Heart right ventricle (tissue), 16 donors: ENCODE data around the gene ETF1. TPM values are rescaled to one million over a fixed set of nuclear protein-coding genes. Genes with fewer than 3 reads are reported as not detected.
A peak's percentile ranks its signal among the peaks of the same experiment; 100 is the strongest.

ENCODE experiments used
- ATAC-seq, 8 donors: fragments of 200-7000 bp; cut with Tn5 transposase; one replicate each; pipeline ENCODE4 v1.9.1; 2020; ENCODE audit warnings: mild to moderate bottlenecking in 8 of 8, moderate library complexity in 8 of 8, moderate number of reproducible peaks in 1 of 8
- DNase-seq, 2 donors: peaks; one replicate each; pipeline ENCODE4 v3.0.0-alpha.2; 2020
- H3K27ac ChIP-seq, 10 donors: fragments of 200-600 bp; sonication (generic) in 2 of 10; one replicate each; pipeline versions ENCODE4 v1.5.0 to v1.8.0; 2020 to 2022; ENCODE audit warnings: mild to moderate bottlenecking in 3 of 10
- H3K27me3 ChIP-seq, 7 donors: fragments of 200-600 bp; one replicate each; pipeline ENCODE4 v1.8.0; 2021 to 2022; ENCODE audit warnings: mild to moderate bottlenecking in 2 of 7
- H3K36me3 ChIP-seq, 9 donors: fragments of 200-600 bp; sonication (generic) in 1 of 9; one replicate each; pipeline versions ENCODE4 v1.5.0 to v1.8.0; 2020 to 2022; ENCODE audit warnings: mild to moderate bottlenecking in 2 of 9
- H3K4me1 ChIP-seq, 9 donors: fragments of 200-600 bp; sonication (generic) in 1 of 9; one replicate each; pipeline versions ENCODE4 v1.5.0 to v1.8.0; 2020 to 2022; ENCODE audit warnings: mild to moderate bottlenecking in 4 of 9
- H3K4me3 ChIP-seq, 10 donors: fragments of 200-600 bp; sonication (generic) in 2 of 10; one replicate each; pipeline versions ENCODE4 v1.5.0 to v1.8.0; 2020 to 2022; ENCODE audit warnings: mild to moderate bottlenecking in 7 of 10, moderate library complexity in 2 of 10
- H3K9me3 ChIP-seq, 11 donors: fragments of 200-600 bp in 10 of 11; sonication (generic) in 2 of 11; one replicate each; pipeline versions ENCODE4 v1.5.0 to v1.8.0; 2013 to 2022; ENCODE audit warnings: mild to moderate bottlenecking in 2 of 11, control low read depth in 1 of 11, moderate library complexity in 1 of 11
- WGBS, 2 donors: extraction: QIAGEN DNeasy Blood & Tissue Kit; methylation state at CpG; one replicate each; pipeline ENCODE4 v1.1.7; 2013; ENCODE audit warnings: inconsistent platforms in 1 of 2; 5-methylcytosine and 5-hydroxymethylcytosine counted together
- intact Hi-C, 10 donors: fragments of 100-400 bp; cut with DNase I; formaldehyde crosslinking; loops; one replicate each; pipeline versions ENCODE4 v1.11.1 to v1.14.2; 2022
- polyA plus RNA-seq, 2 donors: library from polyadenylated mRNA; stranded (reverse); fragments of 200-250 nt; gene quantifications; one replicate each; pipeline ENCODE4 v1.2.3, GENCODE V29; 2013
- total RNA-seq, 10 donors: library from RNA; stranded (reverse); fragmentation: NEBNext Ultra II Directional in 3 of 10; extraction: Animal tissue kit (Norgen Biotek cat#: 25700) in 3 of 10; gene quantifications; one replicate each; pipeline versions ENCODE4 v1.2.1 to v1.2.4, GENCODE V29; 2021 to 2023
- TF ChIP-seq, protein P1 (sequence below), 9 donors: fragments of 200-600 bp; sonication (generic) in 2 of 9; IDR thresholded peaks; one replicate each; pipeline versions ENCODE4 v1.5.0 to v1.8.0; 2021 to 2022; ENCODE audit warnings: antibody characterized with exemption in 9 of 9, mild to moderate bottlenecking in 5 of 9, moderate library complexity in 1 of 9
- donor health status: Arrhythmogenic right ventricular cardiomyopathy.
- donor health status: ischemic (EF 13 %, LVEDD 7.1; RV severe dilation, severe dysfunction).
- donor health status: healthy with polysubstance abuse.
- donor health status: DM: no; HTN: yes; CAD: no.
- donor health status: DM: no; HTN: no; CAD: no.
- donor health status: ischemic (EF 25% LVEDD 6.9; RV normal size, moderate dysfunction).
- donor health status: ischemic (EF 25% LVEDD 5.7; RV mildly dilated, moderate dysfunction).
- donor health status: healthy.
- donor health status: DM: yes; HTN: yes; CAD: no.
- donor health status: Ischemic cardiomyopathy.
- donor health status: ischemic (EF 35%, LVEDD 5.7; RV mildly dilated, moderate dysfunction).
- donor health status: nonischemic (EF 11% LVEDD 7.7; RV severe dilation, severe dysfunction).
- donor health status: DM: yes; HTN: yes; CAD: no.
- donor health status: PGD.
- donor health status: ischemic (EF 29% LVEDD 5.4; RV normal size, mild dysfunction).
- donor health status: nonischemic (EF 23%, LVEDD 6.1; RV moderate dilation, normal function).

The ETF1 gene
- total and polyA plus RNA-seq, 12 donors = 17.9 to 113 (median 82.8) TPM

DNA sequence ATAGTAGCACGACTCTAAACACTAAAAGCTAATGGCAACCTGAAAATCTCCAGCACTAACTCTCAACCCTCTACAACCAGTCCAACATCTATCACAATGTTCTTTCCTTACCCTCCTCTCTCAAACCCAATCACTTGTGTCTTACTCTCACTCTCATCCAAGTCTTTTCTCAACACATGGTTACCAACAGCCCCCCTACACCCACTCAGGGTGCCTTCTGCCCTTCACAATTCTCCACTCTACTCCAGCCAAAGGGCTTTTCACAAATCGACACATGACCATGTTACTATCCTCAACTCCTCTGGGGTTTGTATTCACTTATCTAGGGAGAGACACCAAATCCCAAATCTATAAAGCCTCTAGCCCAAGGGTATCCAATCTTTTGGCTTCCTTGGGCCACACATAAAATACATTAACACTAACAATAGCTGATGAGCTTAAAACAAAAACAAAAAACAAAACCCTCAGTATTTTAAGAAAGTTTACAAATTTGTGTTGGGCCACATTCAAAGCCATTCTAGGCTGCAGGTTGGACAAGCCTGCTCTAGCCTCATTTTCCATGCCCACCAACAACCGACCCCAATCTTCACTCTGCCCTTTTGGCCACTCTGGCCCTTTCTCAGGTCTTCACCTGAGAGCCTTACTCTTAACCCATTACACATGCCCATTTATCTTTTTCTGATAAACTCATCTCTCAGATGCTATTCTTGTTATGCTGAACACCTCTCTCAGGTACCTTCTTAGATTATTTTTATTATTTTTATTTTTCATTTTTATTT lies 20.5 kb upstream of the ETF1 start:
- 72 to 78% methylated on average over 3 of the region's 3 CpGs for WGBS, 2 donors
- no peak for ATAC-seq
- H3K4me1 ChIP-seq = peaks cover 0 to 21% (median 3%) of the 10 kb centered on the region in 9 donors
- TF ChIP-seq, protein P1, sequence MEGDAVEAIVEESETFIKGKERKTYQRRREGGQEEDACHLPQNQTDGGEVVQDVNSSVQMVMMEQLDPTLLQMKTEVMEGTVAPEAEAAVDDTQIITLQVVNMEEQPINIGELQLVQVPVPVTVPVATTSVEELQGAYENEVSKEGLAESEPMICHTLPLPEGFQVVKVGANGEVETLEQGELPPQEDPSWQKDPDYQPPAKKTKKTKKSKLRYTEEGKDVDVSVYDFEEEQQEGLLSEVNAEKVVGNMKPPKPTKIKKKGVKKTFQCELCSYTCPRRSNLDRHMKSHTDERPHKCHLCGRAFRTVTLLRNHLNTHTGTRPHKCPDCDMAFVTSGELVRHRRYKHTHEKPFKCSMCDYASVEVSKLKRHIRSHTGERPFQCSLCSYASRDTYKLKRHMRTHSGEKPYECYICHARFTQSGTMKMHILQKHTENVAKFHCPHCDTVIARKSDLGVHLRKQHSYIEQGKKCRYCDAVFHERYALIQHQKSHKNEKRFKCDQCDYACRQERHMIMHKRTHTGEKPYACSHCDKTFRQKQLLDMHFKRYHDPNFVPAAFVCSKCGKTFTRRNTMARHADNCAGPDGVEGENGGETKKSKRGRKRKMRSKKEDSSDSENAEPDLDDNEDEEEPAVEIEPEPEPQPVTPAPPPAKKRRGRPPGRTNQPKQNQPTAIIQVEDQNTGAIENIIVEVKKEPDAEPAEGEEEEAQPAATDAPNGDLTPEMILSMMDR (IDR thresholded peaks at IDR 0.05) = no peak
- intact Hi-C loops = loop anchor here in 1 of 10 donors (10.0 kb wide), 1 partner anchor 771 kb away; no protein-coding TSS in a partner anchor
- DNase-seq = no peak
- H3K27me3 ChIP-seq = no peaks in the 10 kb centered on the region
- no peaks in the 10 kb centered on the region for H3K9me3 ChIP-seq
- H3K36me3 ChIP-seq = peaks cover 3 to 100% (median 86%) of the 10 kb centered on the region in 9 donors
- H3K27ac ChIP-seq = no peak overlapping the region
- H3K4me3 ChIP-seq = no peak overlapping the region

DNA sequence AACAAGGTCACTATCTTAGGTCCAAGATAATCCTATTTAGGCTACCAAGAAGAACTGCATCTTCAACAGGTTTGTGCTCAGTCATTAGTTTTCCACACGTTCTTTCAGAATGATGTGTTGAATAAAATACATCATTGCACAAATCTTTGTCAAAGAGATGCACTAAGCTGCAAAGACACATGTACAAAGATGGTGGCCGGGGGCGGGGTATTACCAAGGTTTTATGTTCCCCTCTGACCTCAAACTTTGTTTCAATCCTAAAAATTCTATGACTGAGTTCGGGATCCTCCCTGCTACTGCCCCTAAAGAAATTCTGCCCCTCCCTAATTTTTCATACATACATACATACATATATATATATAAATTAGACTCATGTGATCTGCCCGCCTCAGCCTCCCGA lies 17.9 kb upstream of the ETF1 start:
- Histone ChIP-seq H3K27ac (no peak overlapping the region), H3K4me3 (no peak overlapping the region), H3K9me3 (no peaks in the 10 kb centered on the region), H3K27me3 (no peaks in the 10 kb centered on the region), H3K36me3 (peaks cover 6 to 100% (median 86%) of the 10 kb centered on the region in 9 donors), H3K4me1 (peaks cover 0 to 19% (median 3%) of the 10 kb centered on the region in 9 donors)
- DNase-seq (no peak), ATAC-seq (no peak)
- TF ChIP-seq, protein P1 (IDR thresholded peaks at IDR 0.05) = no peak
- WGBS, 2 donors = 91 to 95% methylated on average over 6 of the region's 6 CpGs
- intact Hi-C loops = loop anchor here in 1 of 10 donors (10.0 kb wide), 1 partner anchor 774 kb away; no protein-coding TSS in a partner anchor

DNA sequence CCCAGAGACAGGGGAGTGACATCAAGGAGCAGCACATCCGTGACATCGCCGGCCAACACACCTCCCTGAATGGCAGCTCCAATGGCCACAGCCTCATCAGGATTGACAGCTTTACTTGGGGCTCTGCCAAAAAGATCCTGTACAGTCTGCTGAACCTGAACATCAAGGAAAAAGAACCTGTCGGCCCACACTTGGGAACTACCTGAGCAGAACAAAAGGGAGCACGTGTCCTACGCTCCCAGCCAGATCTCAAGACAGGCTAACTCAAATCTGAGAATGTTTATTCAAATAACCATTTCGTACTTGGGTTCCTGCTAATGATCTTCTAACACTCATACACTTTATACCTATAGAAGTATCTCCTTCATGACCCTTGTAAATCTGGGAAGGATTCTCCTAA lies 16.9 kb upstream of the ETF1 start:
- DNase-seq = no peak
- intact Hi-C loops = loop anchor here in 1 of 10 donors (10.0 kb wide), 1 partner anchor 775 kb away; no protein-coding TSS in a partner anchor
- peaks cover 6 to 100% (median 86%) of the 10 kb centered on the region in 9 donors for H3K36me3 ChIP-seq
- no peaks in the 10 kb centered on the region for H3K27me3 ChIP-seq
- TF ChIP-seq, protein P1 (IDR thresholded peaks at IDR 0.05) = no peak
- H3K4me3 ChIP-seq = no peak overlapping the region
- 82 to 88% methylated on average over 7 of the region's 7 CpGs for WGBS, 2 donors
- peaks cover 0 to 18% (median 3%) of the 10 kb centered on the region in 9 donors for H3K4me1 ChIP-seq
- H3K9me3 ChIP-seq = no peaks in the 10 kb centered on the region
- H3K27ac ChIP-seq = no peak overlapping the region
- ATAC-seq = peak in 1 of 8 donors; percentile 36

DNA sequence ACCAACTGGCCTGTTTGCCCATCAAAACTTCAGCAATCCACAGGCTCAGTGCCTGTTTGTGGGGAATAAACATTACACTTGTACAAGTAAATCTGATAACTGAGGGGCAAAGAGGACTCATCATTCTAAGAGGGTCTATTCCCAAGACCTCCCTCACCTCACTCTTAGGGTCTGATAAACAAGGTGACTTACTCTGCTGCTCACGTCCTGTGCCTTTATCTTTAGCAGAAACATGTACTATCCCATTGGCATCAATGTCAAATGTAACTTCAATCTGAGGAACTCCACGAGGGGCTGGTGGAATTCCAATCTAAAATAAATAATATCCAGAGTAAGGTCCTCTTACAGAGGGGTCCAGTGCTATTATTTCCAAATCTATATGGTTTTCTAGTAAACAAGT lies 14.6 kb upstream of the ETF1 start:
- Histone ChIP-seq H3K9me3 (no peaks in the 10 kb centered on the region), H3K4me3 (no peak overlapping the region), H3K4me1 (peaks cover 0 to 3% (median 0%) of the 10 kb centered on the region in 9 donors), H3K27ac (no peak overlapping the region), H3K27me3 (no peaks in the 10 kb centered on the region), H3K36me3 (peaks cover 6 to 99% (median 84%) of the 10 kb centered on the region in 9 donors)
- intact Hi-C loops = no loop called here
- TF ChIP-seq, protein P1 (IDR thresholded peaks at IDR 0.05) = no peak
- 71 to 76% methylated on average over 2 of the region's 2 CpGs for WGBS, 2 donors
- ATAC-seq (peak in 1 of 8 donors; percentile 26), DNase-seq (no peak)
